Neural progenitor cell (in vitro differentiated cells): ENCODE results near the gene DNMT3A. TPM values are rescaled to one million over a fixed set of nuclear protein-coding genes. Genes with fewer than 3 reads are reported as not detected.

Experiments used
- DNase-seq: peaks from one replicate; pipeline ENCODE4 v3.0.0-alpha.2; 2016; ENCODE audit warnings: low spot score
- H2AFZ ChIP-seq: fragments of 200-600 bp; sonication (generic); replicated peaks from 2 replicates; pipeline ENCODE4 v1.6.1; 2016; ENCODE audit warnings: antibody characterized with exemption
- H3F3A ChIP-seq: fragments of 200-600 bp; sonication (generic); 2 replicates; pipeline ENCODE4 v1.6.1; 2016; ENCODE audit warnings: antibody characterized with exemption, low read depth
- H3K27ac ChIP-seq: fragments of 200-600 bp; sonication (generic); 2 replicates; pipeline ENCODE4 v1.5.1; 2016; ENCODE audit warnings: mild to moderate bottlenecking
- H3K27me3 ChIP-seq: fragments of 200-600 bp; sonication (generic); 2 replicates; pipeline ENCODE4 v1.6.1; 2016; ENCODE audit warnings: mild to moderate bottlenecking, moderate library complexity
- H3K36me3 ChIP-seq: fragments of 200-600 bp; sonication (generic); 2 replicates; pipeline ENCODE4 v1.5.1; 2016
- H3K4me1 ChIP-seq: fragments of 200-600 bp; sonication (generic); 2 replicates; pipeline ENCODE4 v1.6.1; 2016; ENCODE audit warnings: mixed run types
- H3K4me2 ChIP-seq: fragments of 200-600 bp; sonication (generic); 2 replicates; pipeline ENCODE4 v1.6.1; 2016
- H3K4me3 ChIP-seq: fragments of 200-600 bp; sonication (generic); 2 replicates; pipeline ENCODE4 v1.5.1; 2016
- H3K79me2 ChIP-seq: fragments of 200-600 bp; sonication (generic); 2 replicates; pipeline ENCODE4 v1.6.1; 2016; ENCODE audit warnings: low read depth
- H3K9ac ChIP-seq: fragments of 200-600 bp; sonication (generic); 2 replicates; pipeline ENCODE4 v1.6.1; 2016
- H3K9me3 ChIP-seq: fragments of 200-600 bp; sonication (generic); 2 replicates; pipeline ENCODE4 v1.5.1; 2016; ENCODE audit warnings: low read depth
- H4K20me1 ChIP-seq: fragments of 200-600 bp; sonication (generic); 2 replicates; pipeline ENCODE4 v1.6.1; 2016; ENCODE audit warnings: low read depth
- H3K27ac Mint-ChIP-seq: 3 replicates; pipeline ENCODE4 v1.8.0; 2021; ENCODE audit warnings: mixed read lengths
- H3K27me3 Mint-ChIP-seq: 2 replicates; pipeline ENCODE4 v1.8.0; 2022; ENCODE audit warnings: low read depth, mild to moderate bottlenecking, inconsistent platforms, moderate library complexity, mixed read lengths; ENCODE audit not compliant: insufficient read depth
- H3K36me3 Mint-ChIP-seq: 3 replicates; pipeline ENCODE4 v1.8.0; 2021; ENCODE audit warnings: mixed read lengths
- H3K4me1 Mint-ChIP-seq: 3 replicates; pipeline ENCODE4 v1.8.0; 2021; ENCODE audit warnings: mixed read lengths
- H3K4me3 Mint-ChIP-seq: 3 replicates; pipeline ENCODE4 v1.8.0; 2021; ENCODE audit warnings: mild to moderate bottlenecking, moderate library complexity, mixed read lengths
- H3K9me3 Mint-ChIP-seq: 3 replicates; pipeline ENCODE4 v1.8.0; 2020; ENCODE audit warnings: mixed read lengths
- CTCF ChIP-seq: fragments of 200-600 bp; sonication (generic); IDR thresholded peaks from 2 replicates; pipeline ENCODE4 v1.5.1; 2017; ENCODE audit warnings: antibody characterized with exemption, mild to moderate bottlenecking
- EZH2 ChIP-seq: fragments of 200-600 bp; sonication (generic); IDR thresholded peaks from 2 replicates; pipeline ENCODE4 v1.6.1; 2017; ENCODE audit warnings: antibody characterized with exemption, mild to moderate bottlenecking, moderate library complexity
- EZH2phosphoT487 ChIP-seq: fragments of 200-600 bp; sonication (generic); IDR thresholded peaks from 2 replicates; pipeline ENCODE4 v1.6.1; 2017; ENCODE audit warnings: antibody characterized with exemption
- total RNA-seq: library from RNA; depleted of rRNA; stranded (reverse); fragments of >200 nt; gene quantifications from 2 replicates; pipeline ENCODE4 v1.2.3, GENCODE V29; 2015; ENCODE audit warnings: low replicate concordance

Gene DNMT3A
- total RNA-seq, 1 donor from 2014 or later, result 46.5 TPM

GRCh38 chr2:25307949-25308557 lies 33.7 kb downstream of the DNMT3A start:
- Histone ChIP-seq H2AFZ (no peak overlapping the region), H4K20me1 (no peaks in the 10 kb centered on the region), H3K27ac (no peak overlapping the region), H3K4me3 (no peak overlapping the region), H3K79me2 (no peaks in the 10 kb centered on the region), H3K4me2 (no peak overlapping the region), H3K4me1 (peaks cover 31% of the 10 kb centered on the region), H3K9me3 (no peaks in the 10 kb centered on the region), H3K9ac (no peak overlapping the region), H3K27me3 (no peaks in the 10 kb centered on the region), H3F3A (peaks cover 21% of the 10 kb centered on the region), H3K36me3 (no peaks in the 10 kb centered on the region)
- Mint-ChIP-seq H3K36me3 (no peaks in the 10 kb centered on the region), H3K27me3 (peaks cover 8% of the 10 kb centered on the region), H3K27ac (no peak overlapping the region), H3K4me1 (peaks cover 56% of the 10 kb centered on the region), H3K9me3 (no peaks in the 10 kb centered on the region), H3K4me3 (no peak overlapping the region)
- no peak for DNase-seq
- TF ChIP-seq EZH2phosphoT487, result no peak
- TF ChIP-seq CTCF, result no peak
- TF ChIP-seq EZH2, result no peak

GRCh38 chr2:25306777-25307368 lies 34.9 kb downstream of the DNMT3A start:
- Histone ChIP-seq H3K9ac (no peak overlapping the region), H3K4me2 (no peak overlapping the region), H3K4me1 (peaks cover 27% of the 10 kb centered on the region), H3K79me2 (no peaks in the 10 kb centered on the region), H4K20me1 (no peaks in the 10 kb centered on the region), H2AFZ (no peak overlapping the region), H3K27me3 (no peaks in the 10 kb centered on the region), H3K4me3 (no peak overlapping the region), H3F3A (peaks cover 19% of the 10 kb centered on the region), H3K36me3 (no peaks in the 10 kb centered on the region), H3K27ac (no peak overlapping the region), H3K9me3 (no peaks in the 10 kb centered on the region)
- DNase-seq, result no peak
- no peaks in the 10 kb centered on the region for H3K36me3 Mint-ChIP-seq
- H3K4me3 Mint-ChIP-seq, result no peak overlapping the region
- H3K9me3 Mint-ChIP-seq, result no peaks in the 10 kb centered on the region
- TF ChIP-seq EZH2phosphoT487 (no peak), CTCF (no peak), EZH2 (no peak)
- peaks cover 59% of the 10 kb centered on the region for H3K4me1 Mint-ChIP-seq
- H3K27ac Mint-ChIP-seq, result peak overlapping the region; percentile 37
- H3K27me3 Mint-ChIP-seq, result peaks cover 12% of the 10 kb centered on the region

- Histone ChIP-seq H3K9ac (no peak overlapping the region), H3K9me3 (no peaks in the 10 kb centered on the region), H4K20me1 (no peaks in the 10 kb centered on the region), H3K79me2 (no peaks in the 10 kb centered on the region), H3K4me2 (no peak overlapping the region), H3K27me3 (no peaks in the 10 kb centered on the region), H2AFZ (no peak overlapping the region), H3K4me1 (peaks cover 17% of the 10 kb centered on the region), H3K27ac (no peak overlapping the region), H3F3A (peaks cover 10% of the 10 kb centered on the region), H3K4me3 (no peak overlapping the region), H3K36me3 (no peaks in the 10 kb centered on the region)
- Mint-ChIP-seq H3K4me1 (peaks cover 53% of the 10 kb centered on the region), H3K9me3 (no peaks in the 10 kb centered on the region), H3K27ac (no peak overlapping the region), H3K27me3 (peaks cover 11% of the 10 kb centered on the region), H3K4me3 (no peak overlapping the region), H3K36me3 (no peaks in the 10 kb centered on the region)
- no peak for TF ChIP-seq CTCF
- no peak for TF ChIP-seq EZH2phosphoT487
- TF ChIP-seq EZH2, result no peak
- DNase-seq, result no peak
Observed at GRCh38 chr2:25305775-25306174, 36.0 kb downstream of the DNMT3A start.
